ENCODE measurements around the gene ANKRD18B. TPM values are rescaled to one million over a fixed set of nuclear protein-coding genes. Genes with fewer than 3 reads are reported as not detected.
"Not testable (repeated sequence)": the region's sequence is repeated elsewhere in the genome, so short reads cannot be mapped to it uniquely, and the experiment has no call there.

ANKRD18B gene
- total and polyA plus RNA-seq, 12 donors, result 0.13 to 1.8 (median 0.48) TPM; not detected in 6

GRCh38 chr9:33535541-33535940 lies 11.5 kb downstream of the ANKRD18B start:
- 87 to 88% methylated on average over 2 of the region's 2 CpGs for WGBS, 2 donors
- H3K4me3 ChIP-seq, result no peak overlapping the region
- H3K9me3 ChIP-seq, result no peaks in the 10 kb centered on the region
- TF ChIP-seq CTCF (IDR thresholded peaks at IDR 0.05), result no peak
- ATAC-seq, result no peak
- peaks cover 0 to 6% (median 0%) of the 10 kb centered on the region in 7 donors for H3K27me3 ChIP-seq
- intact Hi-C loops (cut with DNase I), result no loop called here
- H3K27ac ChIP-seq, result no peak overlapping the region
- DNase-seq, result no peak
- H3K36me3 ChIP-seq, result no peaks in the 10 kb centered on the region
- H3K4me1 ChIP-seq, result no peaks in the 10 kb centered on the region

DNA sequence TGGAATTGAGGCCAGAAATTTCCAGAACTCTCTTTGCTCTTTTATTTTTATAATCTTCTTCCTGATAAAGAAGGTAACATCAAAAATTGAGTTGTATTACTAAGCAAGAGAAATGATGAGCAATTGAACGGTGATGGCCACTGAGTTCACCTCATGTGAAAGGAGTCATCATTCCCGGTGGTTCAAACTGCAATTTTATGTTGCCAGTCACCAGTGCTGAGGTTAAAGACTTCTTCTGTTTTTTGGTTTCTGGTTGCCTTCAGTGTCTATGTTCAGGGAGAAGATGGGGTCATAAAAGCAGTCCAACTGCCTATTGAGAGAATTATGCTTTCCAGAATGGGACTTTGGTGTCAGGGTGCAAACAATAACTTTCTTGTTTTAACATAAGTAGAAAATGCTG lies 19.4 kb downstream of the ANKRD18B start:
- H3K27me3 ChIP-seq, result peaks cover 0 to 18% (median 4%) of the 10 kb centered on the region in 7 donors
- 89 to 94% methylated on average over 2 of the region's 2 CpGs for WGBS, 2 donors
- H3K9me3 ChIP-seq; ATAC-seq; H3K4me3 ChIP-seq; intact Hi-C loops (cut with DNase I); H3K36me3 ChIP-seq; DNase-seq; H3K27ac ChIP-seq; H3K4me1 ChIP-seq: not testable (repeated sequence)

DNA sequence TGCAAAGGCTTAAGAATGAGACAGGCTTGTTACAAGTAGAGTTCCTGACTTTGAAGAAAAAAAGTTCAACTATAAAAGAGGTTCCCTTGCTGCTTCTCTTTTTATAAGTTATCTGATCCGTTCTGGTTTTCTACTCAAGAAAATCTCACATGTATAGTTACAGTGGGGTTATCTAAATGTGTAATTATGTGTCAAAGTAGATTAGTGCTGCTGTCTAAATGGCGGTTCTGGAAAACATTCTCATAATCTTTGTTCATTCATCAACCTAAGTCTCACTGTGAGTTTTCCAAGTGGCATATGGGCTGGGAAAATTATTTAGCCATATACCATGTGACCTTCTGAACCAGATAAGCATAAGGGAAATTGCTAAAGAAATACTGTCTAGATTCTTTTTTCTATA lies 21.7 kb downstream of the ANKRD18B start:
- ATAC-seq; H3K9me3 ChIP-seq; intact Hi-C loops (cut with DNase I); DNase-seq; H3K4me3 ChIP-seq; H3K36me3 ChIP-seq; H3K4me1 ChIP-seq; H3K27ac ChIP-seq: not testable (repeated sequence)
- H3K27me3 ChIP-seq, result peaks cover 0 to 18% (median 5%) of the 10 kb centered on the region in 7 donors
- WGBS, 2 donors, result 21 to 29% methylated on average over 2 of the region's 2 CpGs

DNA sequence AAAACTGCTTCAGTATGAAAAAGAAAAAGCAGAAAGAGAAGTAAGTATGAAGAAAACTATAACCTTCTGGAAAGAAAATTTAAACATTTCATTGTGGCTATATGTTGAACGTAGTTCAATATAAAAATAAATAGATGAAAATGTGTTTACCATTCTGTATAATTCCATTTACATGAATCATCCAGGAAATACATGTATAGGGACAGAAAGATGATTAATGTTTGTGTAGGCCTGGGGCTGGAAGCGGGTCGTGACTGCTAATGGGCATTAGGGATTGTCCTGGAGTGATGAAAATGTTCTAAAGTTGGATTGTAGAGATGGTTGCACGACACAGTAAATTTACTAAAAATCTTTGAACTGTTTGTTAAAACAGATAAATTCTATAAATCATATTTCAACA lies 24.8 kb downstream of the ANKRD18B start:
- WGBS, 2 donors, result 74 to 80% methylated on average over 4 of the region's 4 CpGs
- peaks cover 0 to 13% (median 5%) of the 10 kb centered on the region in 7 donors for H3K27me3 ChIP-seq
- DNase-seq; H3K27ac ChIP-seq; H3K36me3 ChIP-seq; intact Hi-C loops (cut with DNase I); H3K4me3 ChIP-seq; ATAC-seq; H3K4me1 ChIP-seq; H3K9me3 ChIP-seq: not testable (repeated sequence)

DNA sequence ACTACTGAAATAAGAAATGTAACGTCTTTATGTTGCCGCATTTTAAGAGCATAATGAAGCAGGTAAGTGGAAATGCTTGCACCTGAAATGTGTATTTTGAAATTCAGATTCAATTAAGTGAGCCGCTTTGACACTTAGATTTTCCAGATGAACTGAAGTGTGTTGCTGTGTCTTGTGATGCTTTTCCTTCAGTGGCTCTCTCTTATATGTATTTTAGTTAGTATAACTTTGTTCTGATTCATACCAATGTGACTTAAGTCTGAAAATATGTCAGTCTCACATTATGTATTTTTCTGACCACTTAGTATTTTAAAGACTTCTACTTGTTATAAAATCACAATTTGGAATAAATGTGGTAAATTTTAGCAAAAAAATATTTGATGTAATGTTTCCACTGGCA lies 25.4 kb downstream of the ANKRD18B start:
- H3K4me1 ChIP-seq; H3K36me3 ChIP-seq; ATAC-seq; H3K27ac ChIP-seq; H3K4me3 ChIP-seq; DNase-seq; H3K9me3 ChIP-seq; intact Hi-C loops (cut with DNase I): not testable (repeated sequence)
- H3K27me3 ChIP-seq, result peaks cover 0 to 13% (median 5%) of the 10 kb centered on the region in 7 donors
- 91 to 94% methylated on average over 3 of the region's 3 CpGs for WGBS, 2 donors

DNA sequence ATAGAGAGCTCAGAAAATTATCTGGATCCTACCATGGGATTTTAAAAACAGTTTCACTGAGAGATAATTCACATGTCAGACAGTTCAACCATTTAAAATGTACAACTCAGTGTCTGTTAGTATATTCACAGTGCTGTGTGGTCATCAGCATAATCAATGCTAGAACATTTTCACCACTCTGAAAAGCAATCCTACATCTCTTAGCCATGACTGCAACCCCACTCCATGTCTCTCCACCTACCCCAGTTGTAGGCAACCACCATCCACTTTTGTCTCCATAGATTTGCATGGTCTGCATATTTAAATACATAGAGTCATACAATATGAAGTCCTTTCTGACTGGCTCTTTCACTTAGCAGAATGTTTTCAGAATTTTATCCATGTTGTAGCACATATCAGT lies 27.1 kb downstream of the ANKRD18B start:
- ATAC-seq; H3K27me3 ChIP-seq; DNase-seq; H3K27ac ChIP-seq; H3K9me3 ChIP-seq; H3K36me3 ChIP-seq; H3K4me3 ChIP-seq; intact Hi-C loops (cut with DNase I); H3K4me1 ChIP-seq: not testable (repeated sequence)

- H3K27me3 ChIP-seq; H3K36me3 ChIP-seq; H3K4me1 ChIP-seq; H3K27ac ChIP-seq; H3K4me3 ChIP-seq; intact Hi-C loops (cut with DNase I); DNase-seq; H3K9me3 ChIP-seq: not testable (repeated sequence)
- peak in 6 of 8 donors; percentile 35 to 61 (median 54) for ATAC-seq
- WGBS, 2 donors, result 13 to 15% methylated on average over 4 of the region's 4 CpGs
These were observed 28.3 kb downstream of the ANKRD18B start for GRCh38 chr9:33552315-33552725.

GRCh38 chr9:33560217-33560616 lies 36.2 kb downstream of the ANKRD18B start:
- H3K36me3 ChIP-seq; DNase-seq; intact Hi-C loops (cut with DNase I); H3K4me3 ChIP-seq; H3K9me3 ChIP-seq; H3K4me1 ChIP-seq; ATAC-seq; H3K27ac ChIP-seq; H3K27me3 ChIP-seq: not testable (repeated sequence)
- WGBS, 2 donors, result 0 to 3% methylated on average over 1 of the region's 1 CpG

DNA sequence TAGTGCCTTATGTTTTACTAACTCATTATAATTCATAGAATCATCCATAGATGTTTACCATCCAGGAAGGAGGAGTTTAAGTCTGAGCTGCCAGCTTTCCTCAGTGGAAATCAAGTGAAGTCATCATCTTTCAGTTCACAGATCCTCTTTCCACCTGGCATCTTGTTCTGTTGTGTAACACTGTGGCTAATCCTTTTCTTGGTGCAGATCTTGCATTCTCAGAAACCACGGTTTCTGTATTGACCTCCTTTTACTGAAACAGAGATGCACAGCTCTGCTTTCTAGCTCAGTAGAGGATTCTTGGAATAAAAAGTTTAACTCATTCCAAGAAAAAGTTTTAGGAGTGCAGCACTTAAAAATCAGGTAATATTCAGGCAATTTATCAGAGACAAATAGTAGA lies 38.1 kb downstream of the ANKRD18B start:
- WGBS, 2 donors, result 60 to 73% methylated on average over 1 of the region's 1 CpG
- H3K9me3 ChIP-seq; DNase-seq; H3K27ac ChIP-seq; H3K4me3 ChIP-seq; H3K4me1 ChIP-seq; H3K36me3 ChIP-seq; intact Hi-C loops (cut with DNase I); ATAC-seq: not testable (repeated sequence)
- H3K27me3 ChIP-seq, result peaks cover 0 to 13% (median 0%) of the 10 kb centered on the region in 7 donors

DNA sequence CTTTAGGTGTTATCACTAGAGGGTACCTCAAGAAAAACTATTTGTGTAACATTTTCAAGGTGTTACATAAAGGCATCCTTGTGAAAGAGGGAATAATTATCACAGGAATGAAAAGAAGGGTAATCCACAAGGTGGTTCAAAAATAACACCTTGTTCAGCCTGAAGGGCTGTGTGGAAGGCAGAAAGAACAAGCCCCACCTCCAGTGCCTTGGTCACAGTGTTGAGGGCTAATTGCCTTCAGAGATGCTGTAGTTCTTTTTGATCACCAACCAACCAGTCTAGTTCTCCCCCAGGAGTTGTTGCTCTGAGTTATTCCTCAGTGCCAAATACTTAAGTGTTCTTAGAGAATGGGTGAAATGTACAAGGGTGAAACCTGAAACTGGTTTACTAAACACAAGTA lies 43.7 kb downstream of the ANKRD18B start:
- DNase-seq; H3K9me3 ChIP-seq; H3K4me3 ChIP-seq; intact Hi-C loops (cut with DNase I); H3K4me1 ChIP-seq; ATAC-seq; H3K27ac ChIP-seq; H3K36me3 ChIP-seq: not testable (repeated sequence)
- peaks cover 0 to 37% (median 9%) of the 10 kb centered on the region in 7 donors for H3K27me3 ChIP-seq

- H3K9me3 ChIP-seq; DNase-seq; H3K4me1 ChIP-seq; H3K36me3 ChIP-seq; ATAC-seq; H3K27me3 ChIP-seq; H3K4me3 ChIP-seq; H3K27ac ChIP-seq; intact Hi-C loops (cut with DNase I): not testable (repeated sequence)
- 78 to 82% methylated on average over 3 of the region's 3 CpGs for WGBS, 2 donors
These were observed 53.7 kb downstream of the ANKRD18B start for GRCh38 chr9:33577786-33578185.
